OCI-LY1 (cell line): ENCODE measurements around the gene CXXC4.

Experiments
- CTCF ChIP-seq: fragments of 200-600 bp; sonication (generic), shearing (Covaris generic); IDR thresholded peaks from 2 replicates; pipeline ENCODE4 v1.5.1; 2017; ENCODE audit warnings: mild to moderate bottlenecking, antibody characterized with exemption, low read length, moderate library complexity, mixed read lengths
- EZH2 ChIP-seq: fragments of 200-600 bp; sonication (generic), shearing (Covaris generic); IDR thresholded peaks from 2 replicates; pipeline ENCODE4 v1.8.0; 2017; ENCODE audit warnings: borderline replicate concordance, mixed run types, mild to moderate bottlenecking, antibody characterized with exemption, low read length, moderate library complexity, mixed read lengths

GRCh38 chr4:104465619-104466018 is 29.1 kb downstream of the CXXC4 start:
- TF ChIP-seq EZH2 (no peak), CTCF (no peak)
